AG20443 (cell line): ENCODE measurements around the gene NPDC1.
A peak's percentile ranks its signal among the peaks of the same experiment; 100 is the strongest.
"Not testable (repeated sequence)": the region's sequence is repeated elsewhere in the genome, so short reads cannot be mapped to it uniquely, and the experiment has no call there.

Experiments
- DNase-seq: peaks from one replicate; pipeline ENCODE4 v3.0.0; 2012; ENCODE audit warnings: low spot score, mixed read lengths

NPDC1 gene

GRCh38 chr9:137011156-137011555 lies 34.8 kb downstream of the NPDC1 start:
- DNase-seq, result no peak

- no peak for DNase-seq
These were observed 35.8 kb downstream of the NPDC1 start for GRCh38 chr9:137009938-137010732.

GRCh38 chr9:137009217-137009616 lies 36.8 kb downstream of the NPDC1 start:
- DNase-seq, result no peak

- no peak for DNase-seq
These were observed 37.7 kb downstream of the NPDC1 start for GRCh38 chr9:137008312-137008711.

- DNase-seq, result no peak
These were observed 38.1 kb downstream of the NPDC1 start for GRCh38 chr9:137007816-137008270.

GRCh38 chr9:137007108-137007815 lies 38.7 kb downstream of the NPDC1 start:
- no peak for DNase-seq

GRCh38 chr9:137006116-137007003 lies 39.6 kb downstream of the NPDC1 start:
- DNase-seq, result no peak

GRCh38 chr9:137004285-137004684 lies 41.7 kb downstream of the NPDC1 start:
- DNase-seq, result not testable (repeated sequence)

GRCh38 chr9:137002646-137003041 lies 43.3 kb downstream of the NPDC1 start:
- DNase-seq, result no peak

GRCh38 chr9:137001857-137002645 lies 43.9 kb downstream of the NPDC1 start:
- DNase-seq, result no peak

GRCh38 chr9:137000177-137000930 lies 45.6 kb downstream of the NPDC1 start:
- peak; percentile 65 for DNase-seq

GRCh38 chr9:136997830-136998234 lies 48.1 kb downstream of the NPDC1 start:
- DNase-seq, result no peak

- DNase-seq, result no peak
These were observed 48.6 kb downstream of the NPDC1 start for GRCh38 chr9:136997371-136997770.

- peak; percentile 56 for DNase-seq
These were observed 49.4 kb downstream of the NPDC1 start, which contains the start of gene CLIC3 for GRCh38 chr9:136996361-136997292. Gene CLIC3, minus strand, starts transcription at chr9:136996568. Its CDS starts 25 bp downstream, at chr9:136996543.

- DNase-seq, result peak; percentile 67
These were observed 50.1 kb downstream of the NPDC1 start for GRCh38 chr9:136995772-136996311.

GRCh38 chr9:136995362-136995761 lies 50.6 kb downstream of the NPDC1 start:
- no peak for DNase-seq

- no peak for DNase-seq
These were observed 51.1 kb downstream of the NPDC1 start for GRCh38 chr9:136994888-136995230.

GRCh38 chr9:136994180-136994887 lies 51.6 kb downstream of the NPDC1 start:
- DNase-seq, result no peak
